Measurements from ENCODE around the gene OCA2.
"Not testable (repeated sequence)": the region's sequence is repeated elsewhere in the genome, so short reads cannot be mapped to it uniquely, and the experiment has no call there.

The OCA2 gene

GRCh38 chr15:27868828-27869404, 230.2 kb downstream of the OCA2 start:
- DNase-seq: no peak

- DNase-seq: no peak
Measured at GRCh38 chr15:27867861-27868260, 231.3 kb downstream of the OCA2 start.

DNA sequence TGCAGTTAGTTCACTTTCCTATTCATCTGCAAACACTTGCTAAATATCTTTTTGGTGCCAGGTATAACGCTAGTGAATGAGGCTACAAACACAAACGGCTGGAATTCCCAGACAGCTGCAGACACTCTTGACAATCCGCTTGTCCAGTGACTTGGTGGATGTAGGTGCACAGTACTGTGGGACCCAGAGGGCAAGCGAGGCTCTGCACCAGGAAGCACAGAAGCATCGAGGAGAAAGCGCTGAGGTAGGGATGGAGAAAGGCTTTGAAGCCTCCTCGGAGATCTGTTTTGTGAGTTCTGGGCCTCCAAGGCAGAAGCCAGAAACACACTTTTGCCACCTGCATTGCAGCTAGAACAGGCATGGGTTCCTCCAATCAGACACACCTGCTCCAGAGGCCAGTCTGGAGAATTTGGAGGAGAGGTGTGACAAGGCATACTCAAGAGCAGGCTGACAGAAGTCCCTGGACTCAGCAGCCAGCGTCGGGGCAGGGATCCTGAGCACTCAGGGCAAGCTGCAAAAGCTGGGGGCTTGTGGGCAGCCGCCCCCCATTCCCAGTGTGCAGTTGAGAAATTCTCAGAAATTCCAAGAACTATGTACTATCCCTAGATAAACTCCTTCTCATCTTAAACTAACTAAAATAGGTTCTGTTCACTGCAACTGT, 232.5 kb downstream of the OCA2 start:
- no peak for DNase-seq

- no peak for DNase-seq
Measured at GRCh38 chr15:27865926-27866325, 233.2 kb downstream of the OCA2 start.

DNA sequence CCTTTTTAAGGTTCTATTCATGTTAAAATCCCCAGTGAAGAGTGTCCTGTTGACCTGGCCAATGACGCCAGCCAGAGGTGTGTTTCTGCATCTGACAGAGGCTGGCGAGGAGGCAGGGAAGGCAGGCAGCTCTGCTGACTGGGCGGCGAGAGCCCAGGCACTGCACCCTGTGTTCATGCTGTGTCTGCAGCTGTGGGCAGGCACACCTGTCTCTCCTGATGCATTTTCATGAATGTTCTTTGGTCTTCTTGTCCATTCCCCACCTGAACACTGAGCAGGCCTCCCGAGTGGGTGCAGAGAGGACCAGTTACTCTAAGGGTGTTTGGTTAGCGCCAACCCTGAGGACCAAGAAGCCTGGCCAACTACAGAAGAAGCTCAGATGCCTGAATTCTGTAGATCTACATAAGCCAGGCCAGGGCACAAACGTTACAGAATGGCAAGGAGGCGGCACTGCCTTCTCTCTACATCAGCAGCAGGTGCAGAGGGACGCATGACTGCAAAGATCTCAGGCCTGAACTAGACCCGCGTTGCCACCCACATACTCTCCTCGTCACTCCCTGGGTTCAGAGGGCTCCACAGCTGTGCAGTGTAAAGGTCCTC, 233.7 kb downstream of the OCA2 start:
- DNase-seq: no peak

DNA sequence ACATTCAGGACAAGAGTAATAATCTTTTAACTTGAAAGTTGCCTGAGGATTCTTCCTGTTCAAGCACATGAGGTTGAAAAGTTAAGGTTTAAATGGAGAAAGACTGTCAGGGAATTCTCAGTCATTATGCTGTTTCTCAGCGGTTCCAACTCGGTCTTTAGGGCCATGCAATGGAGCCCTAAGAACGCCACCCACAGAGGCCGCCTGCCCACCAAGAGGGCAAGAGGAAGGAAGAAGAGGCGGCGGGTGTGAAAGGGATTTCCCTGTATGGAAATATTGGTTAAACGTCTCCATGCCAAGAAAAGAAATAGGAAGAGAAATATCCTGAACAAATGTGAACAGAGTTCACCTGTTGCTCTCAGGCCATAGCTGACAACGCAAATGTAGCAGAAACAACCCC, 234.4 kb downstream of the OCA2 start:
- DNase-seq: no peak

DNA sequence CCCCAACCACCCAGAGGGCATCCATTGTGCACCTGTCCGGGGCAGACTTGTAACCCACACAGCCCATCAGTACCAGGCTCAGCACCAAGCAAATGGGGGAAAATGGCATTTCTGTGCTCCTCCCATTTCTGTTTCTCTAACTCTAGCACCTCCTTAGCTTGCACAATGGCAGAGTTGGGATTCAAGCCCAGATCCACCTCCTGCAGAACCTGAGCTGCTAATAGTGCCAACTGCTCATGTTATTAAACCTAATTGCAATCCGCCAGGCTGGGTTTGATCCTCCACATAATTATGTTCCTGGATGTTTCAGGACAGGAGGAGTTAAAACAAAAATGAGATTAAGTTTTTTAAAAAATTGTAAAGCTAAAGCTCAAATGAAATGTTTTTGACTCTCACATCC, 235.0 kb downstream of the OCA2 start:
- no peak for DNase-seq

- DNase-seq: no peak
Measured at GRCh38 chr15:27863000-27863399, 236.1 kb downstream of the OCA2 start.

DNA sequence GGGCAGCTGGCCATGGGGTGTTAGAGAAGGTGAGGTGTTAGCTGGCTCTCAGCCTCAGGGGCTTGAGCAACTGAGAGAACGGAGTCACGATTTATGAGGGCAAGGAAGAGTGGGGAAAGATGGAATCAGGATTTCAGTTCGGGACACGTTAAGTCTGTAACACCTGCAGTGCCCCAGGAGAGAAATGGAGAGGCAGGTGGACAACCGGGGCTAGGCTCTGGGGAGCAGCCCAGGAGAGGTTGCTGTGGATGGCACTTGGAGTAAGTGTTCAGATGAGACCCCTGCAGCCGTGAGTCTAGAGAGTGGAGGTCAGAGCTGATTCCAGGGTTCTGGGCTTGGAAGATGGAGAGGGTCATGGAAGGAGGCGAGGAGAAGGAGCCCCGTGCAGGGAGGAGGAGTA, 237.9 kb downstream of the OCA2 start:
- DNase-seq: no peak

- no peak for DNase-seq
Measured at GRCh38 chr15:27855137-27855536, 244.0 kb downstream of the OCA2 start.

- no peak for DNase-seq
Measured at GRCh38 chr15:27854601-27855000, 244.5 kb downstream of the OCA2 start.

- DNase-seq: no peak
Measured at GRCh38 chr15:27853624-27854455, 245.3 kb downstream of the OCA2 start.

- DNase-seq: no peak
Measured at GRCh38 chr15:27851858-27852210, 247.3 kb downstream of the OCA2 start.

- no peak for DNase-seq
Measured at GRCh38 chr15:27850981-27851857, 247.9 kb downstream of the OCA2 start.

GRCh38 chr15:27850050-27850449, 249.1 kb downstream of the OCA2 start:
- DNase-seq: no peak

- DNase-seq: not testable (repeated sequence)
Measured at GRCh38 chr15:27848936-27849335, 250.2 kb downstream of the OCA2 start.

GRCh38 chr15:27847775-27848710, 251.1 kb downstream of the OCA2 start:
- no peak for DNase-seq

GRCh38 chr15:27846722-27847395, 252.3 kb downstream of the OCA2 start:
- no peak for DNase-seq

DNA sequence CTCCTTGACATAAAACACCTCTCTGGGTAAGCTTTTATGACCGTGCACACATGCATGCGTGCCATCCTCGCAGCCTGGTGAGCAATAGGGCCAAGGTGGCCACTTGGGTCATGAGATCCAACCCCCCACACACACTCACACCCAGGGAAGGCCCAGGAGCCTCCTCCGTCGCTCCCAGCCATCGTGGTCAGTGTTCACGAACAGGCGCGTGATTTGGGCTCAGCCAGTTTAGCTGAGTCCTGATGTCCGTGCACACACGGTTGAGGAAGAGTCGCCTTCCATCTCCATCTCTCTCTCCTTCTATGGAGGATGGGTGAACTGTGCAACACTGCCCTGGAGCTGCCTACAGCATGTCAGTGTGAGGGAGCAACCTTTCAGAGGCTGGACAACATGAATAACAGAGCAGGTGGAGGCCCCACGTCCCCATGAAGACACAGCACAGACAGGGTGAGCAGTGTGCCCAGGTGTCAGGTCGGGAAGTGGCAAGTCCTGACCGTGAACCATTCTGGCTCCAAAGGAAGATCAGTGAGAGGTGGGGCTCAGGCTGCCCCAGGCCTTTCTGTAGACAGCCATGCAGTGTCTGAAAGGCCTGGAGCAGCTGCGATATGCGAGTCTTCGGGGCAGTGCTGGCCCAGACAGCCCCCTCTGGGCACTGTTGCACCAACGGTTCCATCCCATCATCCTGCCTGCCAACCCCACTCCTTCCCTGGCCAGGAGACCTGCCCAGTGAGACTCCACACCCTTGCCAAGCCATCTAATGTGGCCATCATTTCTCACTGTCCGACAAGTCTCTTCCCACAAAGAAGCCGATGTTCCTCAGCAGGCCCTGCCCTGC, 253.4 kb downstream of the OCA2 start:
- no peak for DNase-seq
